ENCODE results near the gene NRXN2. TPM values are rescaled to one million over a fixed set of nuclear protein-coding genes. Genes with fewer than 3 reads are reported as not detected.
A peak's percentile ranks its signal among the peaks of the same experiment; 100 is the strongest.

NRXN2 gene
- total and polyA plus RNA-seq, 2 donors (not counting 3 experiments of a cell fraction or from before 2014, with no cell fraction given), result not detected

DNA sequence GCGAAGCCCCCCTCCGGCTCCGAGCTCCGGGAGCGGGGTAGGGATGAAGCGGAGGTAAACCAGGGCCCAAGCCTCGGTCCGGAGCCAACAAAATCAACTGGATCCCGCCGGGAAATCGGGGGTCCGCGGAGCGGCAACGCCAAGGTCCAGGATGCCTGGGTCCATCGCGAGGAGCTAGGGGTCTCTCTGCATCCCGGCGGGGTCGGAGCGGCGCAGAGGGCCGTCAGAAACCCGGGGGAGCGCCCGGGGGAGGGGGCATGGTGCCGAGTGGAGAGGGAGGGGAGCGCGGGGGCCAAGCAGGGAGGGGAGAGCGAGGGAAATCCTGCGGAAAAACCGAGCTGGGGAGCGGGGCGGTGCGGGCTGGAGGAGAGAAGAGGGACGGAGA lies 80.1 kb downstream of the NRXN2 start:
- no peak overlapping the region for H3K4me3 ChIP-seq (replicated peaks in 1 of 3; ENCODE audit: insufficient read depth in 1 of 3, low read depth in 1 of 3, low read length in 3 of 3)
- no peak for FAIRE-seq
- no peaks in the 10 kb centered on the region for H3K36me3 ChIP-seq (ENCODE audit: control insufficient read depth in 2 of 2, extremely low read depth in 1 of 2, insufficient read depth in 2 of 2, low read length in 2 of 2)
- H3K4me2 ChIP-seq (ENCODE audit: insufficient read depth, low read length), result no peak overlapping the region
- H3K79me2 ChIP-seq (ENCODE audit: control insufficient read depth, insufficient read depth, low read length), result no peaks in the 10 kb centered on the region
- BruUV-seq (replicated peaks), result no TSS peak
- H3K4me1 ChIP-seq (ENCODE audit: control insufficient read depth, extremely low read depth, insufficient read depth, low read length), result no peaks in the 10 kb centered on the region
- no peaks in the 10 kb centered on the region for H3K9me1 ChIP-seq (replicated peaks; ENCODE audit: control insufficient read depth, extremely low read depth, insufficient read depth, low read length)
- no peaks in the 10 kb centered on the region for H3K9me3 ChIP-seq (replicated peaks; ENCODE audit: control insufficient read depth, insufficient read depth, low read length)
- H4K20me1 ChIP-seq (replicated peaks; ENCODE audit: control insufficient read depth, extremely low read depth, insufficient read depth, low read length), result no peaks in the 10 kb centered on the region
- H3K27ac ChIP-seq (ENCODE audit: insufficient read depth, low read depth, low read length), result no peak overlapping the region
- TF ChIP-seq EZH2 (IDR thresholded peaks at IDR 0.05; ENCODE audit: borderline replicate concordance, low read depth, low read length, severe bottlenecking) (peak; percentile 94), POLR2AphosphoS5 (IDR thresholded peaks at IDR 0.05; ENCODE audit: insufficient read depth, low read depth, low read length) (no peak)
- TF ChIP-seq, protein P1, sequence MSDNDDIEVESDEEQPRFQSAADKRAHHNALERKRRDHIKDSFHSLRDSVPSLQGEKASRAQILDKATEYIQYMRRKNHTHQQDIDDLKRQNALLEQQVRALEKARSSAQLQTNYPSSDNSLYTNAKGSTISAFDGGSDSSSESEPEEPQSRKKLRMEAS (IDR thresholded peaks at IDR 0.05; ENCODE audit: insufficient read depth, insufficient read length), result no peak
- no peak for DNase-seq (ENCODE audit: low read depth, low spot score)
- ChIA-PET POLR2A (no interaction called here), CTCF (no interaction called here)
- no peak overlapping the region for H2AFZ ChIP-seq (ENCODE audit: low read depth, low read length)
- H3K27me3 ChIP-seq (ENCODE audit: control insufficient read depth in 2 of 2, insufficient read depth in 2 of 2, low read length in 2 of 2), result peaks cover 58 to 61% of the 10 kb centered on the region in 2 experiments
- H3K9ac ChIP-seq (replicated peaks; ENCODE audit: extremely low read depth, insufficient read depth, low read length), result no peak overlapping the region
- intact Hi-C loops (cut with micrococcal nuclease), result no loop called here
- dilution Hi-C loops (cut with MboI; ENCODE audit: extremely low pct_ligation_motif_present, low sequenced_read_pairs), result loop anchor here (25.0 kb wide), 1 partner anchor 131 kb away; no protein-coding TSS in a partner anchor

DNA sequence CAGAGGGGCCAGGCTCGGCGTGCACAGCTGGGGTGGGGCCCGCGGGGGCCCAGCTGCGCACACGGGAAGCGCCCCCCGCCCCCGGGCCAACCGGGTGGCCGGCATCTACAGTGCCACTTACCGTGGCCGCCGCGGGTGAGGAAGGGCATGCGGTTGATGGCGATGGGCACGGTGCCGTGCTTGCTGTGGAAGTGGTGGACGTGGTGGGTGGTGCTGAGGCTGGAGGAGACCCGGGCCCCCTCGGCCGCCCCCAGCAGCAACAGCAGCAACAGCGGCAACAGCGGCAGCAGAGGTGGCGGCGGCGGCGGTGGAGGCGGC lies 80.6 kb downstream of the NRXN2 start:
- Histone ChIP-seq H3K9me1 (replicated peaks; ENCODE audit: control insufficient read depth, extremely low read depth, insufficient read depth, low read length) (no peaks in the 10 kb centered on the region), H3K9ac (replicated peaks; ENCODE audit: extremely low read depth, insufficient read depth, low read length) (no peak overlapping the region), H2AFZ (ENCODE audit: low read depth, low read length) (no peak overlapping the region), H3K36me3 (ENCODE audit: control insufficient read depth in 2 of 2, extremely low read depth in 1 of 2, insufficient read depth in 2 of 2, low read length in 2 of 2) (no peaks in the 10 kb centered on the region), H3K27me3 (ENCODE audit: control insufficient read depth in 2 of 2, insufficient read depth in 2 of 2, low read length in 2 of 2) (peaks cover 58 to 66% of the 10 kb centered on the region in 2 experiments), H4K20me1 (replicated peaks; ENCODE audit: control insufficient read depth, extremely low read depth, insufficient read depth, low read length) (no peaks in the 10 kb centered on the region), H3K4me2 (ENCODE audit: insufficient read depth, low read length) (no peak overlapping the region), H3K9me3 (replicated peaks; ENCODE audit: control insufficient read depth, insufficient read depth, low read length) (no peaks in the 10 kb centered on the region), H3K4me3 (replicated peaks in 1 of 3; ENCODE audit: insufficient read depth in 1 of 3, low read depth in 1 of 3, low read length in 3 of 3) (no peak overlapping the region), H3K27ac (ENCODE audit: insufficient read depth, low read depth, low read length) (no peak overlapping the region), H3K79me2 (ENCODE audit: control insufficient read depth, insufficient read depth, low read length) (no peaks in the 10 kb centered on the region), H3K4me1 (ENCODE audit: control insufficient read depth, extremely low read depth, insufficient read depth, low read length) (no peaks in the 10 kb centered on the region)
- ChIA-PET CTCF (no interaction called here), POLR2A (no interaction called here)
- TF ChIP-seq, protein P1 (IDR thresholded peaks at IDR 0.05; ENCODE audit: insufficient read depth, insufficient read length), result no peak
- no peak for TF ChIP-seq GATA2 (IDR thresholded peaks at IDR 0.05; ENCODE audit: insufficient read depth, insufficient read length, low read depth, low read length)
- TF ChIP-seq, protein P2, sequence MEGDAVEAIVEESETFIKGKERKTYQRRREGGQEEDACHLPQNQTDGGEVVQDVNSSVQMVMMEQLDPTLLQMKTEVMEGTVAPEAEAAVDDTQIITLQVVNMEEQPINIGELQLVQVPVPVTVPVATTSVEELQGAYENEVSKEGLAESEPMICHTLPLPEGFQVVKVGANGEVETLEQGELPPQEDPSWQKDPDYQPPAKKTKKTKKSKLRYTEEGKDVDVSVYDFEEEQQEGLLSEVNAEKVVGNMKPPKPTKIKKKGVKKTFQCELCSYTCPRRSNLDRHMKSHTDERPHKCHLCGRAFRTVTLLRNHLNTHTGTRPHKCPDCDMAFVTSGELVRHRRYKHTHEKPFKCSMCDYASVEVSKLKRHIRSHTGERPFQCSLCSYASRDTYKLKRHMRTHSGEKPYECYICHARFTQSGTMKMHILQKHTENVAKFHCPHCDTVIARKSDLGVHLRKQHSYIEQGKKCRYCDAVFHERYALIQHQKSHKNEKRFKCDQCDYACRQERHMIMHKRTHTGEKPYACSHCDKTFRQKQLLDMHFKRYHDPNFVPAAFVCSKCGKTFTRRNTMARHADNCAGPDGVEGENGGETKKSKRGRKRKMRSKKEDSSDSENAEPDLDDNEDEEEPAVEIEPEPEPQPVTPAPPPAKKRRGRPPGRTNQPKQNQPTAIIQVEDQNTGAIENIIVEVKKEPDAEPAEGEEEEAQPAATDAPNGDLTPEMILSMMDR (IDR thresholded peaks at IDR 0.05; ENCODE audit: extremely low read depth in 1 of 2, insufficient read depth in 1 of 2, low read depth in 1 of 2, low read length in 2 of 2), result no peak
- peak; percentile 96 for TF ChIP-seq EZH2 (IDR thresholded peaks at IDR 0.05; ENCODE audit: borderline replicate concordance, low read depth, low read length, severe bottlenecking)
- no peak for TF ChIP-seq FOS (IDR thresholded peaks at IDR 0.05; ENCODE audit: borderline replicate concordance, insufficient read depth, low read length)
- no peak for TF ChIP-seq POLR2A (IDR thresholded peaks at IDR 0.05; ENCODE audit: low read depth, low read length)
- no peak for TF ChIP-seq MYC (IDR thresholded peaks at IDR 0.05; ENCODE audit: low read depth, low read length)
- TF ChIP-seq POLR2AphosphoS5 (IDR thresholded peaks at IDR 0.05; ENCODE audit: insufficient read depth, low read depth, low read length), result no peak
- DNase-seq (ENCODE audit: low read depth, low spot score) (no peak), FAIRE-seq (no peak)
- no TSS peak for BruUV-seq (replicated peaks)
- dilution Hi-C loops (cut with MboI; ENCODE audit: extremely low pct_ligation_motif_present, low sequenced_read_pairs) (loop anchor here (25.0 kb wide), 1 partner anchor 130 kb away; no protein-coding TSS in a partner anchor), intact Hi-C loops (cut with micrococcal nuclease) (no loop called here)

All from endothelial cell of umbilical vein (primary cell).